ENCODE results near the gene MEGF8.

GRCh38 chr19:42422092-42422900 lies 96.9 kb downstream of the MEGF8 start:
- no peak for TF ChIP-seq YY1 (IDR thresholded peaks at IDR 0.05; ENCODE audit: borderline replicate concordance in 1 of 3, control insufficient read depth in 1 of 3, extremely low read depth in 1 of 3, insufficient read depth in 3 of 3, insufficient read length in 1 of 3, insufficient replicate concordance in 2 of 3, low read depth in 1 of 3, low read length in 2 of 3)
- no peak for TF ChIP-seq ATF3 (IDR thresholded peaks at IDR 0.05)
- TF ChIP-seq ATF3 (CRISPR knock-in tag; conservative IDR thresholded peaks at IDR 0.05), result no peak
- no peak for TF ChIP-seq ZNF431 (CRISPR knock-in tag; IDR thresholded peaks at IDR 0.05)
- no peak for TF ChIP-seq HCFC1 (IDR thresholded peaks at IDR 0.05; ENCODE audit: low read depth, low read length)
- TF ChIP-seq FOS (IDR thresholded peaks at IDR 0.05; ENCODE audit: extremely low read depth, insufficient read length), result no peak

All from K562 (cell line).